ENCODE data around the gene CLHC1.

DNA sequence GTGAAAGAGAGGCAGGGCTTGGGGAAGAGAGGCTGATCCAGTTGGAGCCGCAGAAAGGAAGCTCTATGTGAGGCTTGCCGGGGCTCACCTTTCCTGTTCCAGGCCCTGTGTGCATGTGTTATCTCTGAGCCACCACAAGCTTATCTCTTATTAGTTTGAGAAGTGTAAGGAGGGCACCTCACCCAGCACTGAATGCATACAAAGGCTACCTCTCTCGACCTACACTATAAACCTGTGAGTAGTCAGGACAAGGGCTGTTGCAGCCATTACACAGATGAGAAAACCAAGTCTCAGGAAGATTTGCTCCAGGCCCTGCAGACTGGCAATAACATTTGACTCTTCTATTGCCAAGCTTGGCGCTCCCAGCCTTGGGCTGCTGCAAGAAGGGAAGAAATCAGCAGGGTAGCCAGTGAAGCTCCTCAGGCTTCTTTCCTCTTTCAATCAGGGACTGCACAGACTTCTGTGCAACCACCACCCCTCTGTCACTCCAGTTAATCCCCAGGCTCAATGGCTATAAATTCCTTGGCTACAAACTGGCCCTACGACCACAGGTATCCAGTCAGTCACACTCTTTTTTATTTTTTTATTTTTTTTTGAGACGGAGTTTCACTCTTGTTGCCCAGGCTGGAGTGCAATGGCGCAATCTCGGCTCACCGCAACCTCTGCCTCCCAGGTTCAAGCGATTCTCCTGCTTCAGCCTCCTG, 73.8 kb downstream of the CLHC1 start:
- TF ChIP-seq ZNF274 (IDR thresholded peaks at IDR 0.05; ENCODE audit: low read depth, low read length) (no peak), SUZ12 (IDR thresholded peaks at IDR 0.05; ENCODE audit: extremely low read depth, insufficient read depth, insufficient read length) (no peak)

Data from NT2/D1 (cell line).